ENCODE results near the gene HHAT.

- TF ChIP-seq CTCF (optimal IDR thresholded peaks at IDR 0.05 in 1 of 3, IDR thresholded peaks at IDR 0.05 in 1 of 3, conservative IDR thresholded peaks at IDR 0.05 in 1 of 3; ENCODE audit: extremely low read depth in 1 of 3, insufficient read depth in 2 of 3, low read length in 3 of 3): no peak
- TF ChIP-seq EZH2 (IDR thresholded peaks at IDR 0.05; ENCODE audit: low read length): no peak
These were observed 69.0 kb downstream of the HHAT start for GRCh38 chr1:210397681-210398080.
